ENCODE data around the gene TMEM236.

Gene TMEM236

GRCh38 chr10:17802976-17803375 lies 51.0 kb downstream of the TMEM236 start:
- H3K4me3 ChIP-seq (ENCODE audit: low read depth, low read length) = no peak overlapping the region
- TF ChIP-seq, protein P1, sequence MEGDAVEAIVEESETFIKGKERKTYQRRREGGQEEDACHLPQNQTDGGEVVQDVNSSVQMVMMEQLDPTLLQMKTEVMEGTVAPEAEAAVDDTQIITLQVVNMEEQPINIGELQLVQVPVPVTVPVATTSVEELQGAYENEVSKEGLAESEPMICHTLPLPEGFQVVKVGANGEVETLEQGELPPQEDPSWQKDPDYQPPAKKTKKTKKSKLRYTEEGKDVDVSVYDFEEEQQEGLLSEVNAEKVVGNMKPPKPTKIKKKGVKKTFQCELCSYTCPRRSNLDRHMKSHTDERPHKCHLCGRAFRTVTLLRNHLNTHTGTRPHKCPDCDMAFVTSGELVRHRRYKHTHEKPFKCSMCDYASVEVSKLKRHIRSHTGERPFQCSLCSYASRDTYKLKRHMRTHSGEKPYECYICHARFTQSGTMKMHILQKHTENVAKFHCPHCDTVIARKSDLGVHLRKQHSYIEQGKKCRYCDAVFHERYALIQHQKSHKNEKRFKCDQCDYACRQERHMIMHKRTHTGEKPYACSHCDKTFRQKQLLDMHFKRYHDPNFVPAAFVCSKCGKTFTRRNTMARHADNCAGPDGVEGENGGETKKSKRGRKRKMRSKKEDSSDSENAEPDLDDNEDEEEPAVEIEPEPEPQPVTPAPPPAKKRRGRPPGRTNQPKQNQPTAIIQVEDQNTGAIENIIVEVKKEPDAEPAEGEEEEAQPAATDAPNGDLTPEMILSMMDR (IDR thresholded peaks at IDR 0.05; ENCODE audit: control insufficient read depth, extremely low read depth, insufficient read depth) = no peak
- DNase-seq (ENCODE audit: low read depth) = no peak

DNA sequence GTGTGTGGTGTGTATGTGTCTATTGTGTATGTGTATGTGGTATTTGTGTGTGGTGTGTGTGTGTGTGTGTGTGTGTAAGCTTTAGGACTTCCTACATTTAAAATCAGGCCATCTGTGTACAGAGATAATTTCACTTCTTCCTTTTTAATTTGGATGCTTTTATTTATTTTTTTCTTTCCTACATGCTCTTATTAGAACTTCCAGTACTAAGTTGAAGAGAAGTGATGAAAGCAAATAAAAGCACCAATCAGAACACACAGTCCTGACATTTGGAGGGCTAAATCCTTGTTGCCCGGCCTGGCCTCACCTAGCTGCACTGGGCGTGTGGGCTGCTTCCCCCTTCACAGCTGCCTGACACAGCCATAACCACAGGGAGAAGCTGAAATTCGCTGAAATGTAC lies 53.3 kb downstream of the TMEM236 start:
- TF ChIP-seq, protein P1 (IDR thresholded peaks at IDR 0.05; ENCODE audit: control insufficient read depth, extremely low read depth, insufficient read depth) = no peak
- DNase-seq (ENCODE audit: low read depth) = no peak
- H3K4me3 ChIP-seq (ENCODE audit: low read depth, low read length) = no peak overlapping the region

DNA sequence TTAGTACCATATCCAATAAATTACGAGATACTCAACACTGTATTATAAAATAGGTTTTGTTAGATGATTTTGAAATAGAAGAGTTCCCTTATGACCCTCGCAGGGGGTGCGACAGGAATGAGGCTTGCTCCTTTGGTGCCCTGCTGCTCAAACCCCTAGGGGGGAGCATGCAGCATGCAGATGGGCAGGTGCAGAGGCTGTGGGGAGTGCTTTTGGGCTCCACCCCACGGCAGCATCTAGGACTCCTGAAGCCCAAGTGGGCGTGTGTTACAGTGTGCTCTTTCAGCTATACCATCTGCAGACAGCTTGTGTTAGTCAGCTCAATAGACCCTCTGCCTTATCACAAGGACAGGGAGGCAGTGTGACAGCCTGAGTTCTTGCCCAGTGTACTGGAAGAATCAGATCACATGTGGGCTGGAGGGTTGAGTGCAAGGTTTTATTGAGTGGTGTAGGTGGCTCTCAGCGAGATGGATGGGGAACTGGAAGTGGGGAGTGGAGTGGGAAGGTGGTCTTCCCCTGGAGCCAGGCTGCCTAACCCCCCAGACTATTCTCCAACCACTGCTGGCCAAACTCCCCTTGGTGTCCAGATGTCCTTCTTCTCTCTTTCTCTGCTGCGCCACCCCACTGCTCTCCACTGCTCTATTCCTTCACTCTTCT lies 54.0 kb downstream of the TMEM236 start:
- TF ChIP-seq, protein P1 (IDR thresholded peaks at IDR 0.05; ENCODE audit: control insufficient read depth, extremely low read depth, insufficient read depth) = 0 out of 2 replicates have a peak, but pooled peaks have one; percentile 21
- no peak for DNase-seq (ENCODE audit: low read depth)
- no peak overlapping the region for H3K4me3 ChIP-seq (ENCODE audit: low read depth, low read length)

- no peak for DNase-seq (ENCODE audit: low read depth)
- H3K4me3 ChIP-seq (ENCODE audit: low read depth, low read length) = no peak within 1 kb of the TSS
- TF ChIP-seq, protein P1 (IDR thresholded peaks at IDR 0.05; ENCODE audit: control insufficient read depth, extremely low read depth, insufficient read depth) = no peak
Observed at GRCh38 chr10:17808971-17809841, 57.2 kb downstream of the TMEM236 start, which contains the start of gene MRC1. Gene MRC1, plus strand, starts transcription at chr10:17809348. Its CDS starts 118 bp downstream, at chr10:17809466.

DNA sequence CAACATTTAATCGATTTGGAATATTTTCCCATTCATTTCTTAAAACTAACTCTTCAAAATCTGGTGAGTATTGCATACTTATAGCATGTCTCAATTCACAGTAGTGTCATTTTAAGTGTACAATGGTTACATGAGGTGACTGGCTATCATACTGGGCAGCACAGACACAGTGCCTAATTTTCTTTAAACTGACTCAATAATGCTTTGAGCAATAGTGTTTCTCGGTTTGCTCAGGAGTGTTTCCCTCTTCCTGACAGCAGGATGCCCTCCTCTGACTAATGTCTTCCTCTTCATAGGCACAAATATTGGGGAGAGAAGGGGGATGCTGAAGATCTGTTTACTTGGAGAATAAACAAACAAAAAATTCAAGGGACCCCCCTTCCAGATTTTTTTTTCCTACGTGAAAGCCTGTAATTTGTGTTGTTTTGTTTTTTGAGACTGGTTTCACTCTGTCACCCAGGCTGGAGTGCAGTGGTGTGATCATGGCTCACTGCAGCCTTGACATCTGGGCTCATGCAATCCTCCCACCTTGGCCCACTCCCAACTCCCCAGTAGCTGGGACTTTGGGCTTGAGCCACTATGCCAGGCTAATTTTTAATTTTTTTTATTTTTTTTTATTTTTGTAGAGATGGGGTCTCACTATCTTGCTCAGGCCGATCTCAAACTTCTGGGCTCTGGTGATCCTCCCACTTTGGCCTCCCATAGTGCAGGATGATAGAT lies 59.3 kb downstream of the TMEM236 start:
- no peak overlapping the region for H3K4me3 ChIP-seq (ENCODE audit: low read depth, low read length)
- TF ChIP-seq, protein P1 (IDR thresholded peaks at IDR 0.05; ENCODE audit: control insufficient read depth, extremely low read depth, insufficient read depth) = no peak
- no peak for DNase-seq (ENCODE audit: low read depth)

GRCh38 chr10:17814973-17815372 lies 63.0 kb downstream of the TMEM236 start:
- H3K4me3 ChIP-seq (ENCODE audit: low read depth, low read length) = no peak overlapping the region
- no peak for DNase-seq (ENCODE audit: low read depth)
- TF ChIP-seq, protein P1 (IDR thresholded peaks at IDR 0.05; ENCODE audit: control insufficient read depth, extremely low read depth, insufficient read depth) = no peak
